ENCODE results near the gene SLC11A2.

GRCh38 chr12:51021694-51022093 is 4.5 kb downstream of the SLC11A2 start:
- TF ChIP-seq, protein P1, sequence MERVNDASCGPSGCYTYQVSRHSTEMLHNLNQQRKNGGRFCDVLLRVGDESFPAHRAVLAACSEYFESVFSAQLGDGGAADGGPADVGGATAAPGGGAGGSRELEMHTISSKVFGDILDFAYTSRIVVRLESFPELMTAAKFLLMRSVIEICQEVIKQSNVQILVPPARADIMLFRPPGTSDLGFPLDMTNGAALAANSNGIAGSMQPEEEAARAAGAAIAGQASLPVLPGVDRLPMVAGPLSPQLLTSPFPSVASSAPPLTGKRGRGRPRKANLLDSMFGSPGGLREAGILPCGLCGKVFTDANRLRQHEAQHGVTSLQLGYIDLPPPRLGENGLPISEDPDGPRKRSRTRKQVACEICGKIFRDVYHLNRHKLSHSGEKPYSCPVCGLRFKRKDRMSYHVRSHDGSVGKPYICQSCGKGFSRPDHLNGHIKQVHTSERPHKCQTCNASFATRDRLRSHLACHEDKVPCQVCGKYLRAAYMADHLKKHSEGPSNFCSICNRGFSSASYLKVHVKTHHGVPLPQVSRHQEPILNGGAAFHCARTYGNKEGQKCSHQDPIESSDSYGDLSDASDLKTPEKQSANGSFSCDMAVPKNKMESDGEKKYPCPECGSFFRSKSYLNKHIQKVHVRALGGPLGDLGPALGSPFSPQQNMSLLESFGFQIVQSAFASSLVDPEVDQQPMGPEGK (CRISPR knock-in tag; IDR thresholded peaks at IDR 0.05; ENCODE audit: borderline replicate concordance), result no peak
- TF ChIP-seq, protein P2, sequence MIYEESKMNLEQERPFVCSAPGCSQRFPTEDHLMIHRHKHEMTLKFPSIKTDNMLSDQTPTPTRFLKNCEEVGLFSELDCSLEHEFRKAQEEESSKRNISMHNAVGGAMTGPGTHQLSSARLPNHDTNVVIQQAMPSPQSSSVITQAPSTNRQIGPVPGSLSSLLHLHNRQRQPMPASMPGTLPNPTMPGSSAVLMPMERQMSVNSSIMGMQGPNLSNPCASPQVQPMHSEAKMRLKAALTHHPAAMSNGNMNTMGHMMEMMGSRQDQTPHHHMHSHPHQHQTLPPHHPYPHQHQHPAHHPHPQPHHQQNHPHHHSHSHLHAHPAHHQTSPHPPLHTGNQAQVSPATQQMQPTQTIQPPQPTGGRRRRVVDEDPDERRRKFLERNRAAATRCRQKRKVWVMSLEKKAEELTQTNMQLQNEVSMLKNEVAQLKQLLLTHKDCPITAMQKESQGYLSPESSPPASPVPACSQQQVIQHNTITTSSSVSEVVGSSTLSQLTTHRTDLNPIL (CRISPR knock-in tag; IDR thresholded peaks at IDR 0.05; ENCODE audit: low read depth), result no peak
- TF ChIP-seq TOX (CRISPR knock-in tag; IDR thresholded peaks at IDR 0.05; ENCODE audit: borderline replicate concordance) (no peak), ZNF565 (CRISPR knock-in tag; conservative IDR thresholded peaks at IDR 0.05; ENCODE audit: low read depth) (no peak), RARB (CRISPR knock-in tag; IDR thresholded peaks at IDR 0.05) (no peak), ZC3H10 (CRISPR knock-in tag; IDR thresholded peaks at IDR 0.05) (no peak), BACH2 (CRISPR knock-in tag; IDR thresholded peaks at IDR 0.05; ENCODE audit: borderline replicate concordance) (no peak), ISL1 (CRISPR knock-in tag; IDR thresholded peaks at IDR 0.05) (no peak), CSRNP3 (CRISPR knock-in tag; IDR thresholded peaks at IDR 0.05) (no peak)
- TF ChIP-seq, protein P3, sequence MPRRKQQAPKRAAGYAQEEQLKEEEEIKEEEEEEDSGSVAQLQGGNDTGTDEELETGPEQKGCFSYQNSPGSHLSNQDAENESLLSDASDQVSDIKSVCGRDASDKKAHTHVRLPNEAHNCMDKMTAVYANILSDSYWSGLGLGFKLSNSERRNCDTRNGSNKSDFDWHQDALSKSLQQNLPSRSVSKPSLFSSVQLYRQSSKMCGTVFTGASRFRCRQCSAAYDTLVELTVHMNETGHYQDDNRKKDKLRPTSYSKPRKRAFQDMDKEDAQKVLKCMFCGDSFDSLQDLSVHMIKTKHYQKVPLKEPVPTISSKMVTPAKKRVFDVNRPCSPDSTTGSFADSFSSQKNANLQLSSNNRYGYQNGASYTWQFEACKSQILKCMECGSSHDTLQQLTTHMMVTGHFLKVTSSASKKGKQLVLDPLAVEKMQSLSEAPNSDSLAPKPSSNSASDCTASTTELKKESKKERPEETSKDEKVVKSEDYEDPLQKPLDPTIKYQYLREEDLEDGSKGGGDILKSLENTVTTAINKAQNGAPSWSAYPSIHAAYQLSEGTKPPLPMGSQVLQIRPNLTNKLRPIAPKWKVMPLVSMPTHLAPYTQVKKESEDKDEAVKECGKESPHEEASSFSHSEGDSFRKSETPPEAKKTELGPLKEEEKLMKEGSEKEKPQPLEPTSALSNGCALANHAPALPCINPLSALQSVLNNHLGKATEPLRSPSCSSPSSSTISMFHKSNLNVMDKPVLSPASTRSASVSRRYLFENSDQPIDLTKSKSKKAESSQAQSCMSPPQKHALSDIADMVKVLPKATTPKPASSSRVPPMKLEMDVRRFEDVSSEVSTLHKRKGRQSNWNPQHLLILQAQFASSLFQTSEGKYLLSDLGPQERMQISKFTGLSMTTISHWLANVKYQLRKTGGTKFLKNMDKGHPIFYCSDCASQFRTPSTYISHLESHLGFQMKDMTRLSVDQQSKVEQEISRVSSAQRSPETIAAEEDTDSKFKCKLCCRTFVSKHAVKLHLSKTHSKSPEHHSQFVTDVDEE (CRISPR knock-in tag; IDR thresholded peaks at IDR 0.05), result no peak
